Stimulated activated CD4-positive, alpha-beta T cell treated with anti-CD3 and anti-CD28 coated beads, Interleukin-1b, Interleukin-23, amount 100 ng/mL, for 1 hour (primary cell): Measurements from ENCODE around the gene DYNLT2.

Source experiments
- DNase-seq, 2 donors: peaks; one replicate each; pipeline ENCODE4 v3.0.0-alpha.2; 2020; ENCODE audit warnings: low read depth in 2 of 2

Gene DYNLT2

DNA sequence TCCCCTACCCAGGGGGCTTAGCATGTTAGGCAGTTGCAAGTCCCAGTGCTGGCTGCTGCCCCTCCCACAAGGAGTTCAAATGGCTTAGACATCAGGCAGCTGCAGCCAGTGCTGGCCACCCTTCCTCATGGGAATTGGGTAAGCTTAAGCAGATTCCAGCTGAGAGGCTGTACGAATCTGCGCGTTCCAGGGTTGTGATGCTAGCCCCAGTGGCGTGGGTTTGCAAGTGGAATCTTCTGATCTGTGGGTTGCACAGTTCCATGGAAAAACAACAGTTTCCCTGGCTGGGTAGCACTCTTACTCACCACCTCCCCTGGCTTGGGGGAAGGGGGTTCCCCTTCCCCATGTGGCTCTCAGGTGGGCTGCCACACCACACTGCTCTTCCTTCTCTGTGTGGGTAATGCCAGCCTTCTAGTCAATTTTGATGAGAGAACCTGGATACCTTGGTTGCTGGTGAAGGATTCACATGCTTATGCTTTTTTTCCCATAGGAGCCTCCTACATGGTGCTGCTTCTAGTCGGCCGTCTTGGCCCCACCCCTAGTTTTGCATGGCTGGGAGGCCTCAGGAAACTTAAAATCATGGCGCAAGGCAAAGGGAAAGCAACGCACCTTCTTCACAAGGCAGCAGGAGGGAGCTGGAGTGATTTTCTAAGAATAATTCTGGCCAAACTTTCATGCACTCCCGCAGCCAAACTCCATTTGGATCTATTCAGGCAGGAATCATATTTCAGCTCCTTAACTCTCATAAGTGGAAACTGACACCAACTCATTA lies 13.0 kb downstream of the DYNLT2 start:
- DNase-seq: no peak

DNA sequence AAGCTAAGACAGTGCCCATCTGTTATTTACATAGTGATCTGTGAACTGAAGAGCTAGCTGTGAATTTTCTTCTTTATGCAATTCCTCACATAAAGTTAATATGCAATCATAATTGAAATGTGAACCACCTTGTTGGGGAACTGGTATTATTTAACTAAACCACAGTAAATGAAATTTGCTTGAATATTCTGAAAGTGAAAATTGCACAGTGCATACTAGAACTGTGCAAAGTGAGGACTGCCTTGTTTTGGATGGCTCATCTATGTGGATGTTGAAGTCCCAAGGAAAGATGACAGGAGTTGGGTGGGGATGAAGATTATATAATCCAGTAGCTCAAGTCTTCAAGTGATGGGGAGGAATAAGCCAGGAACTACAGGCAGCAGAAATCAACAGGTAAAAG lies 21.4 kb downstream of the DYNLT2 start:
- no peak for DNase-seq

DNA sequence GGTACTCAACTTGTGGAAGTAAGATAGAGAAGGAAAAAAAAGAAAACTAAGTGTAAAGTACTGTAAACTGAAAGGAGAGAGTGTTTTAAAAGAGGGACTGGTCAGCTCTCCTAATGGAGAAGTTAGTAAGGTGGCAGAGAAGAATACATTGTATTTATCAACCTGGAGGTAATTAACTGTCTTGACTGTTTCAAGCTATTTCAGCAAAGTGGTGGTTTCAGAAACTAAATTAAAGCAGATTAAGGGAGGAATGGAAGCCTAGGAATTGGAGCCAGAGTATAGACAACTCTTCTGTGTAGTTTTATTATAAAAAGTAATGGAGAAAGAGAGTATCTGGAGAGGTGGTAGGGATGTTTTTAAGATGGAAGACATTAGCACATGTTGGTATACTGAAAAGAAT lies 24.4 kb downstream of the DYNLT2 start:
- DNase-seq: no peak

DNA sequence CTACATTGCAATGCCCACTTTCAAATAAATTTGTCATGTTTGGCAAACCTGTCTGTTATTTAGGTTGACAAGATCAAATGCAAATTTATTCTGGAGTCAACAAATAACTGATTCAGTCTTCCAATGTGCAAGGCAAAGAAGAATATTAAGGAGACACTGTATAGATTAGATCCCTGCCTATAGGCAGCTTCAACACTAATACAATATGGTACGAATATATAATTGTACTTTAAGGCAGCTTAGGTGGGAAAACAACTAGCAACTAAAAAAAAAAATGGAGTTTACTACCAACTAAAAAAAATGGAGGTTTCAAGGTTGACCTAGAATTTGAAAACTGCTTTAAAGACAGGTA lies 25.3 kb downstream of the DYNLT2 start:
- no peak for DNase-seq

DNA sequence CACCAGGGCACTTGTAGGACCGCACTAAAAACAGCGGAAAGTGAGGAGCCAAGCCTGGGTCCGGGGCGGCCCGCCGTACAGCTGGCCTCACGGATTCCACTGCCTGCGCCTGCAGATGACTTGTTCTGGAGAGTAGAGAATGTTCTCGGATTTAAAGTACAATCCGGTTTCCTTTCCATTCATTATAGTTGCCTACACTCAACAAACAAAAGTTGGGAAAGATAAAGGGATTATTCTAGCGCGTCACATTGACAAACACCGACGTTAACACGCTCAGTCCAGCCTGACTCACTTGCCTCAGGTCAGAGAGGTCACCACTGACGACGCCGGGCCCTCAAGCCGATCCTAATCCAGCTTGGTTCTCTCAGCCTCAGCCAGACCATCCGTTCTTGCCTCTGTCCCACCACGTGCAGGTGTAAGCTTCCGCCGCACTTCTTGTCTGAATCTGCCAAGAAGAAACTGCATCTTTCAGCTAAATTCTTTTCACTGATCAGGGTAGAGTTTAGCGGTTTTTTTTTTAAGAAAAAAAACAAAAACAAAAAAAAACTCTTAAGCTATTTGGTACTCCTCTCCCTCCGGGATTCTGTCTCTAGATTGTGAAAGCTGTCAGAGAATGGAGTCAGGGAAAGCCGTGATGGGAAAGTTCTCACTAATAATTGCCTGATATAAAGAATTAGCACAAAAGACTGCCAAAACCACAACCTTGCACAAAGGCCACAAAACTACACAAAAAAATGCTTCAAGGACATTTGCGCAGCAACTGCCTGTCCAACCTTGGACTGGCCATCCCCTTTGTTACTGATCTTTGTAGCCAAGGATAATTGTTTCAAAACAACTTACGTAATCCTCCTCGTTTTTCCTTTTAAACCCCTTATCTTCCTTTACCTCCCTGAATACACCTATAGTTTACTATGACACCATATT lies 26.0 kb downstream of the DYNLT2 start:
- DNase-seq: peak in 1 of 2 donors; percentile 2

DNA sequence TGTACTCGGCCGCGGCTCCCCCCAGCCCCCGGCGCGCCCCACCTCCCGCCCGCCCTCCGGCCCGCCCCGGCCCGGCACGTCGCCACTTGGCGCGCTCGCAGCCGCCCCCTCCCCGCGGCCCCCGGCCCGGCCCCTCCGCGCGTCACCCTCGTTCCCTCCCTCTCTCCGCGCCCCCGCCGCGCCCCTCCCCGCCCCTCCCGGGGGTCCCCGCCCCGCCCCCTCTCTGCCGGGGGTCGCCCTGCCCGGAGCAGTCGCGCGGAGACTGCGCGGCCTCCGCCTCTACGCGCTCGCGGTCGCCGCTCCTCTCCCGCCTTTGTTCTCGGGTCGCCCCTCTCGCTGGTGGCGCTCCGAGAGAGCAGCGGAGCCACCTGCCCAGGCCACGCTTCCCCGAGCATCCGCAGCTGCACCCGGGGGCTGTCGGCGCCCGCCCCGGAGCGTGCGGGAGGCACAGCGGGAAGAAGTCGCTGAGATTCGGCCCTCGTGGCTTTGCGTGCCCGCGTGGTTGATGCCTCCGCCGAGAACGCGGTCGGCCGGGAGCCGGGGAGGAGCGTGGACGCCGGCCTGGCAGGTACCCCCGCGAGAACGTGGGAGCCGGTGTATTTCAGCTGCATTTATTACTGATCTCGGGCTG lies 26.8 kb downstream of the DYNLT2 start, which contains the start of gene PHF10:
Gene PHF10 (minus strand): TSS at position 7 of the 631 bp plus-strand sequence. CDS start 569 bp downstream, outside the sequence.
- DNase-seq: peak in 1 of 2 donors; percentile 61

DNA sequence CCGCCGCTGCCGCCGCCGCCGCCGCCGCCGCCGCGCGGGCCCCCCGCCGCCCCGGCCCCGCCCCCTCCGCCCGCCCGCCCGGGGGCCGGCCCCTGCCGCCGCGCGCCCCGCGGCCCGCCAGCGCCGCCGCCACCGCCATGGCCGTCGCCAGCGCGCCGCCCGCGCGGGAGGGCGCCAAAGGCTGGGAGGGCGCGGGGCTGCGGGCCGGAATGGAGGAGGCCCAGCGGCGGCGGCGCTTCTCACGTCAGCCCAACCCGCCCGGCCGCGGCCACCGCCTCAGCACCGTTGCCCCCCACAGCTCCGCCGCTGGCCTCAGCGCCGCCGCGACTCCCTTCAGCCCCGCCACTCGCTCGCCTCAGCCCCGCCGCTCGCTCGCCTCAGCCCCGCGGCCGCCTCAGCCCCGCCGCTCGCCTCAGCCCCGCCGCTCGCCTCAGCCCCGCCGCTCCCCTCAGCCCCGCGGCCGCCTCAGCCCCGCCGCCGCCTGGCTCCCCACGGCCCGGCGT lies 27.3 kb downstream of the DYNLT2 start:
- no peak for DNase-seq

DNA sequence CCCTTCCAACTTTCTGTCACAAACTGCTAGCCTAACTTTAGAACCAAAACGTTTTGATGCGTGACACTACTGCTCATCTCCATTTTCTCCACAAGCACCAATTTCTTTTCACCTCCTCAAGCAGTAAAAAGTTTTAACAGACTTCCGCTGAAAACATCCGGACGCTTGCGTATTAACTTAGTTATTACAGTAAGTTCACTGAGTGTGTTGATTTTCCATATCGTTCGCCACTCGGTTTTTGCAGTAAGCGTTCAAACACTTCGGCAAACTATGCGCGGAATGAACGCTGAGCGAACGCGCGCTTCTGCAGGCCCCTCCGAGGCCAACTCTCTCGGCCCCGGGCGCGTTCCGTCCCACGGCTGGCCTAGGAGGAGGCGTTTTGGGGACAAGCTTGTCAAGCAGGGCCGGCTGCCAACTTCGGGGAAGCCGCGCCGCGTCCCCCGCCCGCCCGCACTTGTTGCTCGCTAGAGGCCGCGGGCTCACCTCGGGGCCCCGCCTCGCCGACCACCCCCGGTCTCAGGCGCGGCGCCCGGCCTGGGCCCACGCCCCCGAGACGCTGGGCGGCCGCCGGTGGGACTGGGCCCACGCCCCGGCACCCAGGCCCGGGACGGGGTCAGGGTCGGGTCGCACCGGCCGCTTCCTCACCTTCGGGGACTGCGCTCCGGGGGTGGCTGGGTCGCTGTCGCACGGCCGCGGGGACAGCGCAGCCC lies 28.0 kb downstream of the DYNLT2 start:
- peak in 1 of 2 donors; percentile 42 for DNase-seq

DNA sequence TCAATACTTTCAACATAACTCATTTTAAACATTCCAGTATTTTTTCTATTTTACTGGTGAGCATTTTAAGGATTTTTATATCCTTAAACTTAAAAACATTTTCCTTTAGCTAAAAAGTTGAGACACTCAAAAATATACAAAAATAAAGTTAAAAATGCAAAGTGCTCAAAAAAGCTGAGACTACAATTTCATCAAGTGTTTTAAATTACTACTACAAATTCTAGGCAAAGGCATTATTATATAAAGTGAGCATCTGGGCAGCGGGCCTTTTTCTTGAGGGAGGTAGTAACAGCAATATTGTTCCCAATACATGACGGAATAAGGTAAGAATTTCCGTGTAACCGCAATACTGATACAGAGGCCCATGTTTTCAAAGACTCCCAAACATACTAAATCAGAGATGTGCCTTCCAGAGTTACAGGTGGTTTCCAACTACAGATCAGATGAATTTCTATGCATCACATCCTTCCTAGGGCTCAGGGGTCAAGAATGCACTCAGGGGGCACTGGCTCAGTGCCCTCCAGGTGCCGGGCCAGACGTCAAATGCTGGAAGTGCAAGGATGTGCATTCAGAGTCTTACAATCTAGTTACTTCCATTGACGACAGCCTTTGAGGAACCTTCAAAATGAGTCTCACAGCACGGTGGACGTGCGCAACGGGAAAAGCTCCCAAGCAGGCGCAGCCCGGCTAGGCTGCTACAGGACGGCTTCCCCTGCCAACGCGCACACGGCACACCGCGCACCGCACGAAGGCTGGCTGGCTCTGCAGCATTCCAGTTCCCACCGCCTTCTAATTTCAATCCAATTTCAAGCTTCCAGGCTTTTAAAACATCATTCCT lies 28.8 kb downstream of the DYNLT2 start:
- no peak for DNase-seq

DNA sequence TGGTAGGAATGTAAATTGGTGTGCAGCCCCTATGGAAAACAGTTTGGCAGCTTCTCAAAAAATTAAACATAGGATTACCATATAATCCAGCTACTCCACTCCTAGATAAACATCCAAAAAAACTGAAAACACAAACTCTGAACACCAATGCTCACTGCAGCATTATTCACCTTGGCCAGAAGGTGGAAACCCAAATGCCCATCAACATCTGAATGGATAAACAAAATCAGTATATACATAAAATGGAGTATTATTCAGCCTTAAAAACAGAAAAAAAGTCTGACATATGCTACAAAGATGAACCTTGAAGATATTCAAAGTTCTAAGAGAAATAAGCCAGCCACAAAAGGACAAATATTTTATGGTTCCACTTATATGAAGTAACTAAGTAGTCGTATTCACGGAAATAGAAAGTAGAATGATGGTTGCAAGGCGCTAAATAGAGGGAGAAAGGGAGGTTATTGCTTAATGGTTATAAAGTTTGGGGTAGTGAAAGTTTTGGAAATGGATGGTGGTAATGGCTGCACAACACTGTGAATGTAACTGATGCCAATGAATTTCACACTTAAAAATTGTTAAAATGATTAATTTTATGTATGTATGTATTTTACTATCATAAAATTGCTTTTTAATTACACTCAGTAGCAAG lies 31.0 kb downstream of the DYNLT2 start:
- no peak for DNase-seq

DNA sequence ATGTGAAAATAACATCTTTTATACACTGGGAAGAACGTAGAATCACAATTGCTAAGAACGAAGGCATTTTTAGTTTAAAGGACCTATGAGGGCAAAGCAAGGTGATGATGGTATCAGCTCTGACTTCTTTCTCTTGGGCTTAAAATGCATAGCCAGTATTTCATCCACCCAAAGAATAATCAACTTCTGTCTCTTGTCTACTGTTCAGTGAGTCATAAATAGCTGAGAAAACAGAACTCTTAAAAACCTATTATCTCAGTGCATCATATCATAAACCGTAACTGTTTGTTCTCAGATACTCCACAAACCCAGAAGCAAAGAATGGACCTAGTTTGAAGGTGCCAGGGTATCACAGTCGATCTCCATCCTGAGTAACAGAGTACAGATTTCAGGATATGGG lies 32.3 kb downstream of the DYNLT2 start:
- no peak for DNase-seq

DNA sequence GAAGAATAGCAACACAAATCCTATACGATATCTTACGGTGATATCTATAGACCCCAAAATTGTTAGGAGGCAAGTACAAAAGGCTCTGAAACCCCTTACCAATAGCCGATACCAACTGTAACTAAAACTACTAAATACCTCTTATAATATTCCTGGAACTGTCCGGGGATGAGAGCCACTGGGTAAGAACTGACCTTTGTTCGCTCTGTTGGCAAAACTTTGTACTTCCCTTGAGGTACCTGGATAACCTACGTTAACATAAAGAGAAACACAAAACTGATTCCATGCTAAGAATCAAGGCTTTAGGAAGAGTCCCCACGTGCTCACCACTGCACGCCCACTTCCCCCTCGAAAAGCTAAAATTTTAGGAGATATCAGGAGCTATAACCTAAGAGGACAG lies 36.8 kb downstream of the DYNLT2 start:
- DNase-seq: no peak

DNA sequence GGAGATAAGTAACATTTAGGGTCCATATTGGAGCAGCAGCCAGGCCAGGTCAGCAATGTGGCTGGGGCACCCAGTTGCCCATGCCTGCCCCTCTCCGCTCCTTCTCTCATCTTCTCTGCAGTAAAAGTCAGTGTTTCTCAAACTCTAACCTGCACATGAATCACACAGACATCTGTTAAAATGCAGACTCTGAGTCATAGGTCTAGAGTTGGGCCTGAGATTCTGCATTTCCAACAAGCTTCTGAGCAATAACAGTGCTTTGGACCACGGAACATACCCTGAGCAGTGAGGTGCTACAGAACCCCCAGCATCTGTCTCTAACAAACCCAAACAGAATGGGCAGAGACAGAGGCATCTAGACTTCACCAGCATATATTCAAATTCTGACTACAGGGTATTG lies 37.2 kb downstream of the DYNLT2 start:
- no peak for DNase-seq

DNA sequence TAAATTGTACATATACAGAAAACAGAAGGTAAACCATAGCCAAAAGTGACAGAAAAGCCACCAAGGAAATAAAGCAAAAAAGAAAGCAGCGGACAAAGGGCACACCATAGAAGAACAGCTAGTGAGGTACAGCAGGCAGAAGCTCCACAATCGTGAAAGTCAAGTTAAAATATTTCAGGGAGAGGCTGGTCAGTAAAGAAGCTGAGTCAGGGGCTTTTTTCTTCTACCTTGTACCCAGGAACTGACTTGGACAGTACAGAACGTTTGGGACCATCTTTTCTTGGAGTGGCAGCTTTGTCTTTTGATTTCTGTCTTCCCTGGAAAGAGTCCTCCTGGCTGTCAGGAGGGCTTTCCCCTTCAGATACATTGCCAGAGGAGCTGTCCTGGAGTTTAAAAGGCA lies 41.4 kb downstream of the DYNLT2 start:
- DNase-seq: no peak

DNA sequence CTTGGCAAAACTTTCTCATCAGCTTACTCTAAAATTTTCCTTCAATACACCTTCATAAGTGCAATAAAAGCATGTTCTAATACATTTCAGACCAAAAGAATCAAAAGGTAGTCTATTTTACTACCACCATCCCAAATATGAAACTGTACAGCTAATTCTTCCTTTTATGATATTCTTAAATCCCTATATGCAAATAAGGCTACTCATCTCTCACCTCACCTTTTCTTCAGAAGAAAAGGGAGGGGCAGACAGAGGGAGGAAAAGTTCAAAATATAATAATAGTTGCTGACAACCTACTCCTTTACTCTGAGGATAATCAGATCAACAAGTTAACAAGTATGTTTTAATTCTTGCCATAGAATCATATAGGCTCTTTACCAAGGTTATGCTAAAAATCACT lies 42.1 kb downstream of the DYNLT2 start:
- no peak for DNase-seq

DNA sequence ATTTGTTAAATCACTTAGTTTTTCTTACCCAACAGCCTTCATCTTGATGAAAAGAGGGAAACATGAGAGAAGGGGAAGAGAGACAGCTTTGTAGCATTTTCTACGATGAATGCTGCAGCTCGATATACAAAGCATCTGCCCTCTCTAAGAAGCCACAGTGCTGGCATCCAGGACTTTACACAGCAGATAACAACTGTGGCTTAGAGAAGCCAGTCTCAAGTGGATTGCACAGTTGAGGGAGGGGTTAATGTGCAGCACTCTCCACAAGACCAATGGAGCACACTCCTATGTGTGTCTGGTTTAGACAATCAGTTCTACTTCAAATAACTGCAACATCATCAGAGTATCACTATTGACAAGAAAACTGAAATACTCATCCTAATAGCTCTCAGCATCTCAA lies 43.6 kb downstream of the DYNLT2 start:
- DNase-seq: no peak

DNA sequence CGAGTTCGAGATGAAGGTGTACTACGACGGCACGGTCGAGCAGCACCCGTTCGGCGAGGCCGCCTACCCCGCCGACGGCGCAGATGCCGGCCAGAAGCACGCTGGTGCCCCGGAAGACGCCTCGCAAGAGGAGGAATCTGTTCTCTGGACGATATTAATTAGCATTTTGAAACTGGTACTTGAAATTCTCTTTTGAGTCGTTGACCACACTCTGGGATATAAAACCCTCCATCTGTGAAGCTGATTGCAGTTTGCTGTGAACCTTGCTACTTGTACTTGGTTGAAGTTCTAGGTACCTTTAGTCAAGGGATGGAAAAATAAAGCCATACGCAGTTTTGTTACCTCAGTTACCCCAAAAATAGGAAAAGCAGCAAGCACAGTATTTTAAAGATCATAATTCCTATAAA lies 48.5 kb downstream of the DYNLT2 start:
- DNase-seq: no peak

DNA sequence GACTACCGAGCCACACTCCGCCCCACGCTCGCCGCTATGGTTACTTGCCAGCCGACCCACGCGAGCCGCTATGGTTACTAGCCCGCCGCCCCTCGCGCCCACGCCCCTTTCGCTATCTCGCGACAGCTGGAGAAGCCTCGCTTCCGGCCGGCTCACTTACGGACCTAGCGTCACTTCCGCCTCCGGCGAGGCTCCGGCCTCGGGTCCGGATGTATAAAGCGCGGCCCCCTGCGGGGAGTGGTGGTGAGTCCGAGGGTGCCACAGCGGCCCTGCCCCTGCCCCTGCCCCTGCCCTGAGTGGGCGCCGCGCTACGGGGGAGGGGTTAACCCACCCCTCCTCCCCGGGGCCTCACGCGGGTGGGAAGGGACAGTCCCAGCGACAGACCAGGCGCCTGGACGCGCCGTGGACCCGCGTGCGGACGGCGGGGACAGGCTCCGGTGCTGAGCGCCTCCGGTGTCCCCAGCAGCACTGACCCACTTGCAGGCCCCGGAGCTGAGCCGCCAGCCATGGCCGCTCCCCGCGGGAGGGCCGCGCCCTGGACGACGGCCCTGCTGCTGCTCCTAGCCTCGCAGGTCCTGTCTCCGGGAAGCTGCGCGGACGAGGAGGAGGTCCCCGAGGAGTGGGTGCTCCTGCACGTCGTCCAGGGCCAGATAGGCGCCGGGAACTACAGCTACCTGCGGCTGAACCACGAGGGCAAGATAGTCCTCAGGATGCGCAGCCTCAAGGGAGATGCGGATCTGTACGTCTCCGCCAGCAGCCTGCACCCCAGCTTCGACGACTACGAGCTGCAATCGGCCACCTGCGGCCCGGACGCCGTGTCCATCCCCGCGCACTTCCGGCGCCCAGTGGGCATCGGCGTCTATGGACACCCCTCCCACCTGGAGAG lies 49.2 kb downstream of the DYNLT2 start, which contains the start of the genes C6orf120 and WDR27:
Gene C6orf120 (plus strand): TSS at position 173 of the 886 bp plus-strand sequence. CDS start 334 bp downstream, at position 507.
Gene WDR27 (minus strand): TSS at position 76 of the 886 bp plus-strand sequence. CDS start 13,024 bp downstream, outside the sequence.
- peak; percentile 84 to 97 for DNase-seq
